ENCODE data around the gene KCNMA1.

Gene KCNMA1

DNA sequence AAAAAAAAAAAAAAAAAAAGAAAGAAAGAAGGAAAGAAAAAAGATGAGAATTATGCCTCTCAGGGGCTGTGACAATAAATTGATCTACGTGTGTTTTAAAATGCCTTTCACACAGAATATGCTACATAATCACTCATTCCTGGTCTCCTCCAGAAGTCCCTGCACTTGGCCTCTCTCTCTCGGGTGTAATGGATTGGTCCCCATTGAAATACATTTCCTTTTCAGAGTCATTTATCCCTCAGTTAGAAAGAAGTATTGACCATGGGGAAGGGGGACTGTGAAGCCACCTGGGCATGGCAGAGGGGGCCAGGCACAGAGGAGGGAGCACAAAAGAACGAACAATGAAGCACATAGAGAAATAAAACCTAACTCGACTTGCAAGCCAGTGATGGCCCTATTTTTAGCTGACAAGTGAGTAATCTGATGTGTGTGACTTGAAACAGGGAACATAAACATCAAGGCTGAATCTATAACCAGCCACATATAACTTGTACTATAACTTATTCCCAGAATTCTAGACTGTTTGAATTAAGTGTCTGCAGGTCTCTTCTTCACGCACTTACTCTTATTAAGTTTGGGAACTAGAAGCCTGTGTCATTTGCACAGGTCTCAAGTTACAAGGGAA lies 490.8 kb downstream of the KCNMA1 start:
- Histone ChIP-seq H3K79me2 (ENCODE audit: insufficient read depth, low read length) (no peaks in the 10 kb centered on the region), H3K9ac (ENCODE audit: low read length) (no peak overlapping the region), H3F3A (ENCODE audit: insufficient read depth) (no peaks in the 10 kb centered on the region), H3K9me2 (replicated peaks; ENCODE audit: insufficient read depth, low read length) (no peaks in the 10 kb centered on the region), H3K27ac (ENCODE audit: low read depth, low read length) (no peak overlapping the region), H3K9me3 (ENCODE audit: insufficient read depth, low read length) (no peaks in the 10 kb centered on the region), H3K36me3 (ENCODE audit: low read length) (no peaks in the 10 kb centered on the region), H2AFZ (ENCODE audit: low read depth, low read length, severe bottlenecking) (no peak overlapping the region), H4K20me1 (ENCODE audit: low read depth, low read length) (no peaks in the 10 kb centered on the region), H3K27me3 (ENCODE audit: low read length) (no peaks in the 10 kb centered on the region), H3K4me3 (ENCODE audit: insufficient read depth, low read length, poor library complexity, severe bottlenecking) (no peak overlapping the region), H3K4me2 (ENCODE audit: low read depth, low read length, poor library complexity, severe bottlenecking) (no peak overlapping the region)
- no peak for TF ChIP-seq EZH2phosphoT487 (conservative IDR thresholded peaks at IDR 0.05; ENCODE audit: low read length)
- TF ChIP-seq, protein P1, sequence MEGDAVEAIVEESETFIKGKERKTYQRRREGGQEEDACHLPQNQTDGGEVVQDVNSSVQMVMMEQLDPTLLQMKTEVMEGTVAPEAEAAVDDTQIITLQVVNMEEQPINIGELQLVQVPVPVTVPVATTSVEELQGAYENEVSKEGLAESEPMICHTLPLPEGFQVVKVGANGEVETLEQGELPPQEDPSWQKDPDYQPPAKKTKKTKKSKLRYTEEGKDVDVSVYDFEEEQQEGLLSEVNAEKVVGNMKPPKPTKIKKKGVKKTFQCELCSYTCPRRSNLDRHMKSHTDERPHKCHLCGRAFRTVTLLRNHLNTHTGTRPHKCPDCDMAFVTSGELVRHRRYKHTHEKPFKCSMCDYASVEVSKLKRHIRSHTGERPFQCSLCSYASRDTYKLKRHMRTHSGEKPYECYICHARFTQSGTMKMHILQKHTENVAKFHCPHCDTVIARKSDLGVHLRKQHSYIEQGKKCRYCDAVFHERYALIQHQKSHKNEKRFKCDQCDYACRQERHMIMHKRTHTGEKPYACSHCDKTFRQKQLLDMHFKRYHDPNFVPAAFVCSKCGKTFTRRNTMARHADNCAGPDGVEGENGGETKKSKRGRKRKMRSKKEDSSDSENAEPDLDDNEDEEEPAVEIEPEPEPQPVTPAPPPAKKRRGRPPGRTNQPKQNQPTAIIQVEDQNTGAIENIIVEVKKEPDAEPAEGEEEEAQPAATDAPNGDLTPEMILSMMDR (IDR thresholded peaks at IDR 0.05; ENCODE audit: insufficient read depth, low read length, poor library complexity, severe bottlenecking): no peak

DNA sequence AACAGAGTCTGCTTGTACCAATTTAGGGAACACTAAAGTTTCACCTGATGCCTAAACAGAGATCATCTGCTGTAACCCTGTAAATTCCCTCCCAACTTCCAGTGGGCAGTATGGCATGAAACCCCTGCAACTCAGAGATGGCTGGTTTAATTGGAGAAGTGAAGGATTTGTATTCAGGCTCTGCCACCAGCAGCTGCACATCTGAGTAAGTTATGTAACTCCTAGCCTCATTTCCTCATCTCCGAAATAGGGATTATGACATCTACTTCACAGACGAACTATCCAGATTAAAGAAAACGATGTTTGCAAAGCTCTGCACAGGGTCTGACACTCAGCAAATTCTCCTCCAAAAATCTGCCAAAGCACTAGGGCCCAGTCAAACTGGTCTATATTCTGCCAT lies 493.0 kb downstream of the KCNMA1 start:
- no peaks in the 10 kb centered on the region for H3F3A ChIP-seq (ENCODE audit: insufficient read depth)
- TF ChIP-seq, protein P1 (IDR thresholded peaks at IDR 0.05; ENCODE audit: insufficient read depth, low read length, poor library complexity, severe bottlenecking): no peak
- H3K9me3 ChIP-seq (ENCODE audit: insufficient read depth, low read length): no peaks in the 10 kb centered on the region
- H3K4me2 ChIP-seq (ENCODE audit: low read depth, low read length, poor library complexity, severe bottlenecking): no peak overlapping the region
- no peaks in the 10 kb centered on the region for H3K27me3 ChIP-seq (ENCODE audit: low read length)
- no peak overlapping the region for H3K27ac ChIP-seq (ENCODE audit: low read depth, low read length)
- no peaks in the 10 kb centered on the region for H3K9me2 ChIP-seq (replicated peaks; ENCODE audit: insufficient read depth, low read length)
- no peak overlapping the region for H3K9ac ChIP-seq (ENCODE audit: low read length)
- H3K36me3 ChIP-seq (ENCODE audit: low read length): no peaks in the 10 kb centered on the region
- H3K4me3 ChIP-seq (ENCODE audit: insufficient read depth, low read length, poor library complexity, severe bottlenecking): no peak overlapping the region
- no peaks in the 10 kb centered on the region for H3K79me2 ChIP-seq (ENCODE audit: insufficient read depth, low read length)
- no peaks in the 10 kb centered on the region for H4K20me1 ChIP-seq (ENCODE audit: low read depth, low read length)
- no peak overlapping the region for H2AFZ ChIP-seq (ENCODE audit: low read depth, low read length, severe bottlenecking)

DNA sequence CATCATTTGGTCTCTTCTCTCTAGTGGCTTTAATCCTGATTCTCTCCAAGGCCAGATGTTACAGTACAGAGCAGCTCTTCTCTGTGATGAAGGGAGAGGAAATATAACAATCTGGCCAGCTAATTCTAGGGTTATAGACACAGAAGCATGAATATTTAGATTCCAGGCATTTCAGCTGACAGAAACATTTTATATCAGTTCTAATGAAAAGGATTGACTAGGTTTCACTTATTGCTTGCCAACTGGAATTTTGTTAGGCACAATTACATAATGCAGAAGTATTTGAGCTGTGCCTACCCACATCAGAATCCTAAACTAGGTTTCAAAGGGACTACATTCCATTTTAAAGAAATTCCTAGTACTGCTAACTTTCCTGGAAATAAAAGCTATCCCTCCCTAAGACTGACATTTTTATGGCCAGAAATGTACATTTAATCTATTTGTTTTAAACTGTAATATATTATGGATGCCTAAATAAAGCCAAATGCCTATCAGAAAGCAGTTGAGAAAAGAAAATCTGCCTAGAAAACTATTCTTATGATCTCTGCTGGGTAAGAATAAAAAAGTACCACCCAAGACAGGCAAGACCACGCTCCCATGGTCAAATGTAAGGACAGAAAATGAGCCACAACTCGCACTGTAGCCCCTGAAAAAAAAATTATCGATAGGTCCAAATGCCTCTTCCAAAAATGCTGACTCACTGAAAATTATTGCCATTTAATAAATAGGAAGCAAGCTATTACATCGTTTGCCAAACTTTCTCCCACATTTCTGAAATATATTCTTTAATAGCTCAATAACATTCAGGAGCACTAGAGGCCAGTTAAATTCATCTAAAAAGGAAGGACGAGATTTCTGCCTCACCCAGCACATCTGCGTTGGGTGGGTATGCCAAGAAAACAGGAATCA lies 498.1 kb downstream of the KCNMA1 start:
- no peaks in the 10 kb centered on the region for H3K9me3 ChIP-seq (ENCODE audit: insufficient read depth, low read length)
- H2AFZ ChIP-seq (ENCODE audit: low read depth, low read length, severe bottlenecking): no peak overlapping the region
- H3F3A ChIP-seq (ENCODE audit: insufficient read depth): no peaks in the 10 kb centered on the region
- no peaks in the 10 kb centered on the region for H3K79me2 ChIP-seq (ENCODE audit: insufficient read depth, low read length)
- no peak overlapping the region for H3K4me3 ChIP-seq (ENCODE audit: insufficient read depth, low read length, poor library complexity, severe bottlenecking)
- no peaks in the 10 kb centered on the region for H4K20me1 ChIP-seq (ENCODE audit: low read depth, low read length)
- H3K9ac ChIP-seq (ENCODE audit: low read length): no peak overlapping the region
- H3K36me3 ChIP-seq (ENCODE audit: low read length): no peaks in the 10 kb centered on the region
- no peaks in the 10 kb centered on the region for H3K9me2 ChIP-seq (replicated peaks; ENCODE audit: insufficient read depth, low read length)
- no peaks in the 10 kb centered on the region for H3K27me3 ChIP-seq (ENCODE audit: low read length)
- H3K4me2 ChIP-seq (ENCODE audit: low read depth, low read length, poor library complexity, severe bottlenecking): no peak overlapping the region
- no peak overlapping the region for H3K27ac ChIP-seq (ENCODE audit: low read depth, low read length)
- TF ChIP-seq, protein P1 (IDR thresholded peaks at IDR 0.05; ENCODE audit: insufficient read depth, low read length, poor library complexity, severe bottlenecking): no peak
- no peak for TF ChIP-seq EZH2phosphoT487 (conservative IDR thresholded peaks at IDR 0.05; ENCODE audit: low read length)

Measured in SU-DHL-6 (cell line).